LNCaP clone FGC (cell line): ENCODE measurements around the gene YTHDC1.

Experiments used
- DNase-seq: peaks from one replicate; pipeline ENCODE4 v3.0.0-alpha.2; 2011; ENCODE audit warnings: low read depth
- H3K4me3 ChIP-seq: 2 replicates; pipeline ENCODE4 v1.5.1; 2011; ENCODE audit warnings: mild to moderate bottlenecking, low read depth, low read length, control low read depth
- TF ChIP-seq, protein P1 (sequence below): IDR thresholded peaks from 2 replicates; pipeline ENCODE4 v1.5.1; 2012; ENCODE audit warnings: mild to moderate bottlenecking; ENCODE audit not compliant: control insufficient read depth, insufficient read depth; ENCODE audit errors: extremely low read depth

The YTHDC1 gene

DNA sequence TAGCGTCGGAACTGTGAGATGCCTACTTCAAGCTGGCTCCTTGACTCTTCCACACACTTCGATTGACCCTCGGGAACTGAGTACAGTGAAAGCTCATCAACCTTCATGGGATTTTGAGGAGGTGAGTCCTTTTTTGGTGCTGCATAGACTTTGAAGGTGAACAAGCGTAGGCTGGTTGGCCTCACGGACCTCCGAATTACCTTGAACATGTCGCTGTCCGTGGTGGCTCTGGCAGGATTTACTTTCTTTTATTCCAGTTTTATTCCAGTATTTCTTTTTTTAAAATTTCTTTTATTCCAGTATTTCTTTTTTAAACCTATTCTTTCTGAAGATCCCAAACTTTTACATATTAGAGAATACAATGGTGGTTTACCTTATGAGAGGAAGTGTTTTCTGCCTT lies 45.2 kb downstream of the YTHDC1 start:
- no peak overlapping the region for H3K4me3 ChIP-seq
- DNase-seq, result no peak
- TF ChIP-seq, protein P1, sequence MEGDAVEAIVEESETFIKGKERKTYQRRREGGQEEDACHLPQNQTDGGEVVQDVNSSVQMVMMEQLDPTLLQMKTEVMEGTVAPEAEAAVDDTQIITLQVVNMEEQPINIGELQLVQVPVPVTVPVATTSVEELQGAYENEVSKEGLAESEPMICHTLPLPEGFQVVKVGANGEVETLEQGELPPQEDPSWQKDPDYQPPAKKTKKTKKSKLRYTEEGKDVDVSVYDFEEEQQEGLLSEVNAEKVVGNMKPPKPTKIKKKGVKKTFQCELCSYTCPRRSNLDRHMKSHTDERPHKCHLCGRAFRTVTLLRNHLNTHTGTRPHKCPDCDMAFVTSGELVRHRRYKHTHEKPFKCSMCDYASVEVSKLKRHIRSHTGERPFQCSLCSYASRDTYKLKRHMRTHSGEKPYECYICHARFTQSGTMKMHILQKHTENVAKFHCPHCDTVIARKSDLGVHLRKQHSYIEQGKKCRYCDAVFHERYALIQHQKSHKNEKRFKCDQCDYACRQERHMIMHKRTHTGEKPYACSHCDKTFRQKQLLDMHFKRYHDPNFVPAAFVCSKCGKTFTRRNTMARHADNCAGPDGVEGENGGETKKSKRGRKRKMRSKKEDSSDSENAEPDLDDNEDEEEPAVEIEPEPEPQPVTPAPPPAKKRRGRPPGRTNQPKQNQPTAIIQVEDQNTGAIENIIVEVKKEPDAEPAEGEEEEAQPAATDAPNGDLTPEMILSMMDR, result no peak

DNA sequence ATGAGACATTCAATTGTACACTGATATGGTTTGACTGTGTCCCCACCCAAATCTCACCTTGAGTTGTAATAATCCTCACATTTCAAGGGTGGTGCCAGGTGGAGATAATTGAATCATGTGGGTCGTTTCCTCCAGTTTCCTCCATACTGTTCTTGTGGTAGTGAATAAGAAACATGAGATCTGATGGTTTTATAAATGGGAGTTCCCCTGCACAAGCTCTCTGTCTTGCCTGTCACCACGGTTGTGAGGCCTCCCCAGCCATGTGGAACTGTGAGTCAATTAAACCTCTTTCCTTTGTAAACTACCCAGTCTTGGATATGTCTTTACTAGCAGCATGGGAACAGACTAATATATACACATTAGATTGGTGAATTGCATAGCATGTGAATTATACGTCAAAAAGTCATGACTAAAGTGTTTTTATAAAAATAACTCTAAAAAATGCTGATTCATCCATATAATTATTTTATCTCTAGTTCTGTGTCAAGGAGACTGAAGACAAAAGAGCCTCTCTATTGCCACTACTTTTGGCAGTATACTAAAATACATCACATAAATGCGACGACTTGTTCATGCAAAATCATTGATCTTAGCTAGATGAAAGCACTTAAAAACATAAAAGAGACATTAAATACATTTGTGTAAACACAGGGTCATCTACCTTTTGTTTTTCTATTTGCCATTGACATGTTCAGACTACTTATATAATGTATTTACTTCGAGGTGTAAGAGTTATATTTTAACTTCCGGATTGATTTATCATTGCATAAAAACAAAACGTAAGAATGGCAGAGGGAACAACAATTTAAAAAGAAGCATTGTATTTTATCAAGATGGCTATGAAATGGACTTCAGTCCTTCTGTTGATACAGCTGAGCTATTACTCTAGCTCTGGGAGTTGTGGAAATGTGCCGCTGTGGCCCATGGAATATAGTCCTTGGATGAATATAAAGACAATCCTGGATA lies 50.1 kb downstream of the YTHDC1 start:
- H3K4me3 ChIP-seq, result no peak overlapping the region
- no peak for DNase-seq
- TF ChIP-seq, protein P1, result no peak

DNA sequence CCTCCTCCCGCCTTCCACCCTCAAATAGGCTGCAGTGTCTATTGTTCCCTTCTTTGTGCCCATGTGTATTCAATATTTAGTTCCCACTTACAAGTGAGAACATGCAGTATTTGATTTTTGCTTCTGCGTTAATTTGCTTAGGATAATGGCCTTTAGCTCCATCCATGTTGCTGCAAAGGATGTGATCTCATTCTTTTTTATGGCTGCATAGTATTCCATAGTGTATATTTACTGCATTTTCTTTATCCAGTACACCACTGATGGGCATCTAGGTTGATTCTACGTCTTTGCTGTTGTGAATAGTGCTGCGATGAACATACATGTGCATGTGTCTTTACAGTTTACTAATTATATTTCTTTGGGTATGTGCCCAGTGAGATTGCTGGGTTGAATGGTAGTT lies 52.8 kb downstream of the YTHDC1 start:
- TF ChIP-seq, protein P1, result no peak
- no peak for DNase-seq
- no peak overlapping the region for H3K4me3 ChIP-seq

DNA sequence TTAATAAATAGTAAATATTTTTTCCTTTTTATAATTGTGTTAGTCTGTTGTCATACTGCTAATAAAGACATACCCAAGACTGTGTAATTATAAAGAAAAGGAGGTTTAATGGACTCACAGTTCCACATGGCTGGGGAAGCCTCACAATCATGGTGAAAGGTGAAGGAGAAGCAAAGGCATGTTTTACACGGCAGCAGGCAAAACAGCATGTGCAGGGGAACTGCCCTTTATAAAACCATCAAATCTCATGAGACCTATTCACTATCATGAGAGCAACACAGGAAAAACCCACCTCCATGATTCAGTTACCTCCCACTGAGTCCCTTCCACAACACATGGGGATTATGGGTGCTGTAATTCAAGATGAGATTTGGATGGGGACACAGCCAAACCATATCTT lies 58.6 kb downstream of the YTHDC1 start:
- no peak overlapping the region for H3K4me3 ChIP-seq
- TF ChIP-seq, protein P1, result no peak
- no peak for DNase-seq

DNA sequence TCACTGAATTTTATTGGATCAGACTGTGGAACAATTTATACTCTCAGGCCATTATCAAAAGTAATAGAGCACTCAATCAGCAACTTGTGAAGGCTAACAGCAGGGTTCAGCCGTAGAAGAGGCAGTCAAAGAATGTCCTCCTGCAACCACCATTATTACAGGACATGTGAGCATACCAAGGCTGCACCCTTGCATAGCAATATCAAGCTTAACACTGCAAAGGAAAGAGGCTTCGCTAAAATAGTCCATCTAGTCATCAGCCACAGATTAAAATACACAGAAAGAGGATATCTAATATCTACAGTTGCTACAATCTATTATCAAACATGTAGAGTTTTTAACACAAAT lies 61.5 kb downstream of the YTHDC1 start:
- TF ChIP-seq, protein P1, result no peak
- no peak for DNase-seq

DNA sequence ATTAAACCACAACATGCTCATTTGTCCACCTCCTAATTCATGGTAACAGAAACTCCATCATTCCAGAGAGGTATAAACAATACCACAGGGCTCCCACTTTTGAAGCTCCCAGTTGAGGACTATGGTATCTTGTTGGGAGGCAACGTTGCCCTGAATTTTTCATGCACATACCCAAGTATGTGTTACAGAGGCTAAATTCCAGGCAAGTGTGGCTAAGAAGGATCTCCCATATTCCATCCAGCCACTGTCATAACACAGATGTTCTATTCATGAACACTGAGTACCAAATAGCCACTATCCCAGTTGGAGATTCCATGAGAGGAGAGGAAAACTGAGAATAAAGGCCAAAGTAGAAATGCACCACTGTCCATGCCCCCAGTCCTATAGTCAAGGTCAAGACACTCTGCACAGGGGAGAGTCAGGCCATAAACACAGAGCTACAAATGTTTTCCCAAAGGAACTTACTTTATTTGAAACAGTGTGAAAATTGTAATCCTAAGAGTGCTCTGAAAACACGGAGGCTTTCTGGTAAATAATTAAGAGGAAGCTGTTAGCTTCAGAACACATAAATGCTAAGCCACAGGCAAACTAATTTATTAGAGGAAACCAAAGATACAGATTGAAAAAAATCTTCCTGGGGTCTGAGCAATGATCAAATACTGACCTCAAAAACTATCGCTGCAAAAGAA lies 62.0 kb downstream of the YTHDC1 start:
- no peak for DNase-seq
- H3K4me3 ChIP-seq, result no peak overlapping the region
- TF ChIP-seq, protein P1, result no peak

More for the DNA sequence above, 61.5 kb downstream of the YTHDC1 start:
- H3K4me3 ChIP-seq, result no peak overlapping the region
